ENCODE results near the gene HS3ST6. TPM values are rescaled to one million over a fixed set of nuclear protein-coding genes. Genes with fewer than 3 reads are reported as not detected.
A peak's percentile ranks its signal among the peaks of the same experiment; 100 is the strongest.

Gene HS3ST6
- polyA plus RNA-seq, 2 donors, result 8.0 to 16.3 TPM

- no peak overlapping the region for H3K4me3 ChIP-seq (ENCODE audit: low read depth in 1 of 2, low read length in 2 of 2)
- WGBS, 2 donors, result 83 to 87% methylated on average over 9 of the region's 9 CpGs
- no peaks in the 10 kb centered on the region for H3K36me3 ChIP-seq (ENCODE audit: control insufficient read depth in 2 of 2, insufficient read depth in 2 of 2, low read length in 1 of 2)
- peaks cover 4 to 6% of the 10 kb centered on the region in 2 donors for H3K4me1 ChIP-seq (ENCODE audit: control insufficient read depth in 2 of 2, insufficient read depth in 2 of 2, low read length in 1 of 2)
- H3K9me3 ChIP-seq (ENCODE audit: control insufficient read depth in 2 of 2, insufficient read depth in 1 of 2, low read depth in 1 of 2, low read length in 1 of 2), result no peaks in the 10 kb centered on the region
- H3K27ac ChIP-seq (ENCODE audit: low read depth in 2 of 2, low read length in 1 of 2), result no peak overlapping the region
- no peaks in the 10 kb centered on the region for H3K27me3 ChIP-seq (ENCODE audit: control insufficient read depth in 1 of 2, insufficient read depth in 2 of 2, low read length in 2 of 2)
Observed at GRCh38 chr16:1947369-1947670, 29.1 kb upstream of the HS3ST6 start.

- Histone ChIP-seq H3K9me3 (ENCODE audit: control insufficient read depth in 2 of 2, insufficient read depth in 1 of 2, low read depth in 1 of 2, low read length in 1 of 2) (no peaks in the 10 kb centered on the region), H3K27me3 (ENCODE audit: control insufficient read depth in 1 of 2, insufficient read depth in 2 of 2, low read length in 2 of 2) (no peaks in the 10 kb centered on the region), H3K36me3 (ENCODE audit: control insufficient read depth in 2 of 2, insufficient read depth in 2 of 2, low read length in 1 of 2) (no peaks in the 10 kb centered on the region), H3K4me3 (ENCODE audit: low read depth in 1 of 2, low read length in 2 of 2) (no peak overlapping the region), H3K27ac (ENCODE audit: low read depth in 2 of 2, low read length in 1 of 2) (no peak overlapping the region), H3K4me1 (ENCODE audit: control insufficient read depth in 2 of 2, insufficient read depth in 2 of 2, low read length in 1 of 2) (peaks cover 4 to 6% of the 10 kb centered on the region in 2 donors)
- 86 to 87% methylated on average over 38 of the region's 38 CpGs for WGBS, 2 donors
Observed at GRCh38 chr16:1946495-1947368, 28.5 kb upstream of the HS3ST6 start.

GRCh38 chr16:1945559-1946391, 27.6 kb upstream of the HS3ST6 start:
- Histone ChIP-seq H3K36me3 (ENCODE audit: control insufficient read depth in 2 of 2, insufficient read depth in 2 of 2, low read length in 1 of 2) (peaks cover 0 to 2% of the 10 kb centered on the region in 2 donors), H3K27ac (ENCODE audit: low read depth in 2 of 2, low read length in 1 of 2) (no peak overlapping the region), H3K4me3 (ENCODE audit: low read depth in 1 of 2, low read length in 2 of 2) (no peak overlapping the region), H3K4me1 (ENCODE audit: control insufficient read depth in 2 of 2, insufficient read depth in 2 of 2, low read length in 1 of 2) (peaks cover 6% of the 10 kb centered on the region in 2 donors), H3K27me3 (ENCODE audit: control insufficient read depth in 1 of 2, insufficient read depth in 2 of 2, low read length in 2 of 2) (no peaks in the 10 kb centered on the region), H3K9me3 (ENCODE audit: control insufficient read depth in 2 of 2, insufficient read depth in 1 of 2, low read depth in 1 of 2, low read length in 1 of 2) (no peaks in the 10 kb centered on the region)
- 81 to 85% methylated on average over 19 of the region's 19 CpGs for WGBS, 2 donors

GRCh38 chr16:1944612-1945199, 26.5 kb upstream of the HS3ST6 start:
- Histone ChIP-seq H3K4me3 (ENCODE audit: low read depth in 1 of 2, low read length in 2 of 2) (no peak overlapping the region), H3K9me3 (ENCODE audit: control insufficient read depth in 2 of 2, insufficient read depth in 1 of 2, low read depth in 1 of 2, low read length in 1 of 2) (no peaks in the 10 kb centered on the region), H3K36me3 (ENCODE audit: control insufficient read depth in 2 of 2, insufficient read depth in 2 of 2, low read length in 1 of 2) (peaks cover 0 to 7% of the 10 kb centered on the region in 2 donors), H3K27ac (ENCODE audit: low read depth in 2 of 2, low read length in 1 of 2) (no peak overlapping the region), H3K27me3 (ENCODE audit: control insufficient read depth in 1 of 2, insufficient read depth in 2 of 2, low read length in 2 of 2) (no peaks in the 10 kb centered on the region), H3K4me1 (ENCODE audit: control insufficient read depth in 2 of 2, insufficient read depth in 2 of 2, low read length in 1 of 2) (peaks cover 0 to 2% of the 10 kb centered on the region in 2 donors)
- WGBS, 2 donors, result 92% methylated on average over 21 of the region's 21 CpGs

GRCh38 chr16:1942810-1943726, 24.9 kb upstream of the HS3ST6 start, which contains the start of gene MSRB1:
Gene MSRB1 (minus strand): TSS chr16:1943199. CDS start chr16:1943156, 43 bp downstream.
- Histone ChIP-seq H3K36me3 (ENCODE audit: control insufficient read depth in 2 of 2, insufficient read depth in 2 of 2, low read length in 1 of 2) (peaks cover 0 to 21% of the 10 kb centered on the region in 2 donors), H3K4me3 (ENCODE audit: low read depth in 1 of 2, low read length in 2 of 2) (peak within 1 kb of the TSS; percentile 74 to 87), H3K4me1 (ENCODE audit: control insufficient read depth in 2 of 2, insufficient read depth in 2 of 2, low read length in 1 of 2) (peaks cover 0 to 2% of the 10 kb centered on the region in 2 donors), H3K27me3 (ENCODE audit: control insufficient read depth in 1 of 2, insufficient read depth in 2 of 2, low read length in 2 of 2) (no peaks in the 10 kb centered on the region), H3K27ac (ENCODE audit: low read depth in 2 of 2, low read length in 1 of 2) (peak within 1 kb of the TSS; percentile 83 to 94), H3K9me3 (ENCODE audit: control insufficient read depth in 2 of 2, insufficient read depth in 1 of 2, low read depth in 1 of 2, low read length in 1 of 2) (no peaks in the 10 kb centered on the region)
- WGBS, 2 donors, result 1% methylated on average over 66 to 77 of the region's 77 CpGs

GRCh38 chr16:1942047-1942809, 24.0 kb upstream of the HS3ST6 start:
- Histone ChIP-seq H3K27ac (ENCODE audit: low read depth in 2 of 2, low read length in 1 of 2) (peak overlapping the region; percentile 83 to 94), H3K4me1 (ENCODE audit: control insufficient read depth in 2 of 2, insufficient read depth in 2 of 2, low read length in 1 of 2) (peaks cover 0 to 2% of the 10 kb centered on the region in 2 donors), H3K9me3 (ENCODE audit: control insufficient read depth in 2 of 2, insufficient read depth in 1 of 2, low read depth in 1 of 2, low read length in 1 of 2) (no peaks in the 10 kb centered on the region), H3K4me3 (ENCODE audit: low read depth in 1 of 2, low read length in 2 of 2) (peak overlapping the region; percentile 74 to 87), H3K36me3 (ENCODE audit: control insufficient read depth in 2 of 2, insufficient read depth in 2 of 2, low read length in 1 of 2) (peaks cover 0 to 24% of the 10 kb centered on the region in 2 donors), H3K27me3 (ENCODE audit: control insufficient read depth in 1 of 2, insufficient read depth in 2 of 2, low read length in 2 of 2) (no peaks in the 10 kb centered on the region)
- WGBS, 2 donors, result 12 to 17% methylated on average over 15 to 17 of the region's 17 CpGs

GRCh38 chr16:1941162-1942046, 23.2 kb upstream of the HS3ST6 start:
- peak overlapping the region in 1 of 2 donors; percentile 87 for H3K4me3 ChIP-seq (ENCODE audit: low read depth in 1 of 2, low read length in 2 of 2)

More at GRCh38 chr16:1941162-1942046, 23.2 kb upstream of the HS3ST6 start:
- Histone ChIP-seq H3K27me3 (ENCODE audit: control insufficient read depth in 1 of 2, insufficient read depth in 2 of 2, low read length in 2 of 2) (no peaks in the 10 kb centered on the region), H3K9me3 (ENCODE audit: control insufficient read depth in 2 of 2, insufficient read depth in 1 of 2, low read depth in 1 of 2, low read length in 1 of 2) (no peaks in the 10 kb centered on the region), H3K4me1 (ENCODE audit: control insufficient read depth in 2 of 2, insufficient read depth in 2 of 2, low read length in 1 of 2) (peaks cover 0 to 2% of the 10 kb centered on the region in 2 donors), H3K36me3 (ENCODE audit: control insufficient read depth in 2 of 2, insufficient read depth in 2 of 2, low read length in 1 of 2) (peaks cover 0 to 28% of the 10 kb centered on the region in 2 donors), H3K27ac (ENCODE audit: low read depth in 2 of 2, low read length in 1 of 2) (peak overlapping the region; percentile 83 to 94)
- 65 to 86% methylated on average over 30 of the region's 30 CpGs for WGBS, 2 donors

Data from esophagus (tissue), 2 donors.